Subcutaneous adipose tissue (tissue), 4 donors: ENCODE results near the gene LTBP2. TPM values are rescaled to one million over a fixed set of nuclear protein-coding genes. Genes with fewer than 3 reads are reported as not detected.

Experiments used
- CTCF ChIP-seq: fragments of 450-650 bp; IDR thresholded peaks from one replicate; pipeline ENCODE4 v1.5.1; 2016; ENCODE audit warnings: low read depth, mild to moderate bottlenecking, control low read depth, antibody characterized with exemption, moderate library complexity
- total RNA-seq, 4 donors: library from RNA; depleted of rRNA; stranded (reverse); fragments of >200 nt; gene quantifications; one replicate each; pipeline ENCODE4 v1.1.0, GENCODE V29; 2016

The LTBP2 gene
- total RNA-seq, 4 donors from 2014 or later: 39.6 to 109 (median 64.3) TPM

DNA sequence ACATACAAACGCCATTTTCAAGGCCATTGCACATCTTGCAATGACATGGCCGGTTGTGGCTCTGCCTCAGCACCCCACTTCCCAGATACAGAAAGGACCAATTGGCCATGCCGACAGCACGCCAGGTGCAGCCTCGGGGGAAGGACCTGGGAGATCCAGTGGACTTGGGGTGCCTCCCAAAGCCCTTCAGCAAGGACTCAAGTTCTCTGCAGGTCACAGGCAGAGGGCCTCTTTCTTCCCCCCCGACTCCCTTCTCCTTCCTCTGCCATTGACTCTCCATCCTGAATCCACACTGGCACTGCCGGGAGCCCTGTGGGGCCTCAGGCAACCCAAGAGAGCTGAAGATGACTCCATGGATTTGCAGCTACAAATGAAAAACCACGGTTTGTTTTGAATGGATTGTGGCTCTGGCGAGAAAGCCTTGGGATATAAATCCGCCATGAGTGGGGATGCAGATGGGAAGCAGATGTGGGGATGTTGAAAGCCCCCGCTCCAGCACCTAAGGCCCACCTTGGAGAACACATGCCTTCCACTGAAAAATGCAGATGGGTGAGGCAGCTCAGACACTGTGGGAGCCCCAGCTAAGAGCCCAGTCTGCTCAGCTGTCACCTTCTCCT lies 35.1 kb upstream of the LTBP2 start:
- TF ChIP-seq CTCF: no peak

DNA sequence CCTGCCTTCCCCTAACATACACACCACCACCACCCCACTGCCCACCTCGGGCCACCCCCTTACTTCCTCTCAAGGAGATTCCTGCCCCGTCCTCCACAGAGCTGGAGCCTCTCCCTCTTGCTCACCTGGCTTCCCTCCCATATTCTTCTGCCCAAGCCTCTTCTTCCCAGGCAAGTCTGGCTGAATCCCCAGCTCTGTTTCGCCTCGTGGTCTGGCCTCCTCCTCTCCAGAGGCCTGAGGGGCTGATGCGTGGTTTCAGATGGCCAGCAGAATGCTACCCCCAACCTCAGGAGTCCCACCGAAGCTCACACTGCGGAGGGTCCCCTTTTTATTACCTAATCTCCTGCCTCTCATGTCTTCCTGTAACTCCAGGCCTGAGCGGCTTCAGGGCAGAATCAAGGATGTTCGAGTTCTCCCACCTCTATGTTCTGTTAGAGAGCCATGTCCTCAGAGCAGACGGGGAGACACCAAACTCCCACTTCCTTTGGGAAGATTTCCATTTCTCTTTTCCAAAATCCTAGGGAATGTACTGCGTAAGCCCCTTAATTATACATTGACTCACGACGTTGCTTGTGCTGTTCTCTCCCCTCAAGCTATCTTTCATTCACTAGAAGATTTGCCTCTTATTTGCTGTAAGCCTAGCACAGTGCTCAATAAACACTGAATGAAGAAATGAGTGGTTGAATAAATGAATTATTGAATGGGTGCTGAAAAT lies 33.9 kb upstream of the LTBP2 start:
- no peak for TF ChIP-seq CTCF

DNA sequence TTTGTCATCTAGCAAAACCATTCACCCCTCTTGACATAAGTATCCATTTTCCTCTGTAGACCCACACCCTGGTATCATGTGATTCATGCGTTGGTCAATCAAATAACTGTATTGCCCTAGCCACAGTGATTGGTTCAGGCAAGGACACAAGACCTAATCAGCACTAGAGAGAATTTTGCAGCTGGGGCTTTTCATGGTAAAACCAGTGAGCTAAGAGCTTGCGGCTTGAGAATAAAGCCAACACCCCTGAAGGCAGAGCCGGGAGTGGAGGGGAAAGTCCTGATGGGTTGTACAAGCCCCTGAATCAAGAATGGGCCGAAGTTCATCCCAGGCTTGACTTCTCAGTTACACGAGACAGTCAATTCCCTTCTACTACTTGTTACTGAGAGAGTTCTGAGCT lies 33.2 kb upstream of the LTBP2 start:
- TF ChIP-seq CTCF: no peak

DNA sequence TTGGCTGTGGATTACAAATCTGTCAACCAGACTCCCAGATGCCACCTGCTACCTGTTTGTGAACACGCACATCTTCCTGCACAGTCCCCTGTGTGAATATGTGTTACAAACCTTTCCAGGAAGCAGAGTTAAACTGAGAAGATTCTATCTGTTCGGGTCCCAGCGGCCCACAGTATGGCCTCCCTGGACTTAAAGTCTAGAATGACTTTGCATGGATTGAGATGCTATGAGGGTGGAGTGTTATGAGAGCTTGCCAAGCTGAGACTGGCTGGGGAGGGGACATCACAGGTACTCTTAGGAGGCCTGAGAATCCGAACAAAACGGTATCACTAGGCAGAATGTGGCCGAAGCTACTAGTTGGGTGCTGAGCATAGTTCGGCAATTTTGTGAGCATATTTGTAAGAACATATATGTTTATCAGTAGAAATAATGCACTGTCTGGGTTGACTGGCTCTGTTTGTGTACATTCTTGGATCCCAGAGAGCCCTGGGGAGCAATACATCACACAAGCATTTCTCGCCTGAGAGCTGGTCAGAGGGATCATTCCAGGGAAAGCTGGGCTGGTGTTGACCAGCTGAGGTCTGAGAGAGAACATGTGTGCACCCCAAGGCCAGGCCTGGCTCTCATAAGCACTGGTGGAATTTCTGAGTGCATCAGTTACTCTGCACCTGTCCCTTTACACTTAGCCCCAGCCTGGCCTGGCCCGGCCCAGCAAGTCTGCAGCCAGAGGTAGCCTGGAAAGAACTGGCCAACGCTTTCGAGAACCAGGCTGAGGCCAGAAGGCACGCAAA lies 29.8 kb upstream of the LTBP2 start:
- no peak for TF ChIP-seq CTCF

- TF ChIP-seq CTCF: no peak
Measured at GRCh38 chr14:74638966-74639365, 26.9 kb upstream of the LTBP2 start.

GRCh38 chr14:74638066-74638465 lies 26.0 kb upstream of the LTBP2 start:
- TF ChIP-seq CTCF: no peak

DNA sequence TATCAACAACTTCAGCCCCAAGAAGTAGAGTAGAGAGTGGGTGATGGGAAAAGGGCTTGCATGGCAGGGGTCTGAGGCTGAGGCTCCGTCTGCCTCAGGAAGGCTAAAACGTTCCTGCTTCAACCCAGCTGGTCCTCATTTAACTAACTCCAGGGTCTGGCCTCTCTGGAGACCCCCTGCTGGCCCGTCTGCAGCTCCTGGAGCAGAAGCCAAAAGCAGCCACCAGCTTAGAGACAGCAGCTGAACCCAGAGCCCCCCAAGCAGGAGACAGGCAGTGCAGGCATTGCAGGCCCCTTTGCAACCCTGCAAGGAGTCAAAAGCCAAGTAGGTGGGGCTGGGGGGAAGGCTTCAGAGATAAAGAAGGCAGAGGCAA lies 25.1 kb upstream of the LTBP2 start:
- no peak for TF ChIP-seq CTCF
